Thyroid gland (tissue), 4 donors: ENCODE results near the gene ATAD3A. TPM values are rescaled to one million over a fixed set of nuclear protein-coding genes. Genes with fewer than 3 reads are reported as not detected.

Source experiments
- DNase-seq, 2 donors: peaks; one replicate each; pipeline ENCODE4 v3.0.0-alpha.2; 2019
- H3K27ac ChIP-seq, 3 donors: fragments of 200-600 bp; sonication (generic); 1 replicate in 2 of 3; 2 replicates in 1 of 3; pipeline ENCODE4 v1.5.1; 2016 to 2019; ENCODE audit warnings: mild to moderate bottlenecking in 1 of 3, moderate library complexity in 1 of 3
- H3K27me3 ChIP-seq: fragments of 200-600 bp; sonication (generic); one replicate; pipeline ENCODE4 v1.5.1; 2019
- H3K36me3 ChIP-seq, 2 donors: fragments of 200-600 bp; sonication (generic); one replicate each; pipeline ENCODE4 v1.5.1; 2016 to 2019
- H3K4me1 ChIP-seq, 2 donors: fragments of 200-600 bp; sonication (generic); one replicate each; pipeline ENCODE4 v1.5.1; 2017 to 2019
- H3K4me3 ChIP-seq, 3 donors: fragments of 200-600 bp; sonication (generic); replicated peaks in 1 of 3; 1 replicate in 2 of 3; 2 replicates in 1 of 3; pipeline ENCODE4 v1.5.1; 2016; ENCODE audit warnings: mild to moderate bottlenecking in 1 of 3
- H3K9me3 ChIP-seq: fragments of 200-600 bp; sonication (generic); one replicate; pipeline ENCODE4 v1.5.1; 2017
- POLR2A ChIP-seq, 2 donors: fragments of 450-650 bp; IDR thresholded peaks; one replicate each; pipeline ENCODE4 v1.6.1; 2017; ENCODE audit warnings: antibody characterized with exemption in 2 of 2, mild to moderate bottlenecking in 2 of 2, moderate library complexity in 1 of 2
- WGBS, 2 donors: methylation state at CpG; one replicate each; pipeline ENCODE4 v1.1.5; 2017; 5-methylcytosine and 5-hydroxymethylcytosine counted together
- intact Hi-C: fragments of 100-400 bp; cut with DNase I; formaldehyde crosslinking; loops from one replicate; pipeline ENCODE4 v1.15.1; 2023
- total RNA-seq, 4 donors: library from RNA; depleted of rRNA; stranded (reverse); fragments of >200 nt; gene quantifications; one replicate each; pipeline ENCODE4 v1.2.3, GENCODE V29; 2016
- TF ChIP-seq, protein P1 (sequence below), 6 experiments: fragments of 200-600 bp in 3 of 6; fragments of 450-650 bp in 3 of 6; sonication (generic) in 3 of 6; IDR thresholded peaks; one replicate each; pipeline ENCODE4 v1.5.1; 2016 to 2019; ENCODE audit warnings: antibody characterized with exemption in 6 of 6, mild to moderate bottlenecking in 2 of 6, inconsistent platforms in 1 of 6, moderate library complexity in 1 of 6

ATAD3A gene
- total RNA-seq, 4 donors from 2014 or later: 21.6 to 34.2 (median 28.5) TPM

DNA sequence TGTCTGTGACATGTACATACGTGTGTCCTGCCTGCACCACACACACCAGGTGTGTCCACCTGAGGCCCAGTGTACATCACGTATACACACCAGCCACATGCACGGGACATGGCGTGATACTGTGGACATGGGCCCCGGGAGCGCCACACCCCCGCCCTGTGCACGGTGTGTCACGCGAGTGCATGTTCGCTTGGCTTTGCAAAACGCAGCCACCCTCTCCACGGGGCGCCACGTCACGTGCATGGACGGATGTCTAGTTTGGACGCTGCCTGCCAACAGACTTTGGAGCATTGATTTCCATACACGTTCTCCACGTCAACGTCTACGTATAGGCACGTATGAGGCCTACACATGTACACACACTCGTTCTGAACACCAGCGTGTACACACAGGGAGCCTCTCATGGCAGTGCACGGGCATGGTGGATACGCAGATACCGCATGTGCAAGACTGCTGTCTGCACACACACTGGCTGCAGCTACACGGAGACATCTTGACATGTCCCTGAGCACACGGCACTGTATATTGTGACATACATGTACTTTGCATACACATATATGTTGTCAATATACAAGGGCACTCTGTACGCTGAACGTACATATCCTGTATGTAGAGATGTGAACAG, 25.8 kb downstream of the ATAD3A start:
- Histone ChIP-seq H3K27me3 (no peaks in the 10 kb centered on the region), H3K4me1 (peaks cover 12 to 16% of the 10 kb centered on the region in 2 donors), H3K36me3 (peaks cover under 1 to 4% of the 10 kb centered on the region in 2 donors), H3K27ac (no peak overlapping the region), H3K9me3 (no peaks in the 10 kb centered on the region), H3K4me3 (no peak overlapping the region)
- intact Hi-C loops: no loop called here
- no peak for DNase-seq
- WGBS, 2 donors: 95 to 97% methylated on average over 26 to 32 of the region's 32 CpGs
- no peak for TF ChIP-seq POLR2A (IDR thresholded peaks at IDR 0.05)
- TF ChIP-seq, protein P1, sequence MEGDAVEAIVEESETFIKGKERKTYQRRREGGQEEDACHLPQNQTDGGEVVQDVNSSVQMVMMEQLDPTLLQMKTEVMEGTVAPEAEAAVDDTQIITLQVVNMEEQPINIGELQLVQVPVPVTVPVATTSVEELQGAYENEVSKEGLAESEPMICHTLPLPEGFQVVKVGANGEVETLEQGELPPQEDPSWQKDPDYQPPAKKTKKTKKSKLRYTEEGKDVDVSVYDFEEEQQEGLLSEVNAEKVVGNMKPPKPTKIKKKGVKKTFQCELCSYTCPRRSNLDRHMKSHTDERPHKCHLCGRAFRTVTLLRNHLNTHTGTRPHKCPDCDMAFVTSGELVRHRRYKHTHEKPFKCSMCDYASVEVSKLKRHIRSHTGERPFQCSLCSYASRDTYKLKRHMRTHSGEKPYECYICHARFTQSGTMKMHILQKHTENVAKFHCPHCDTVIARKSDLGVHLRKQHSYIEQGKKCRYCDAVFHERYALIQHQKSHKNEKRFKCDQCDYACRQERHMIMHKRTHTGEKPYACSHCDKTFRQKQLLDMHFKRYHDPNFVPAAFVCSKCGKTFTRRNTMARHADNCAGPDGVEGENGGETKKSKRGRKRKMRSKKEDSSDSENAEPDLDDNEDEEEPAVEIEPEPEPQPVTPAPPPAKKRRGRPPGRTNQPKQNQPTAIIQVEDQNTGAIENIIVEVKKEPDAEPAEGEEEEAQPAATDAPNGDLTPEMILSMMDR (IDR thresholded peaks at IDR 0.05): no peak

DNA sequence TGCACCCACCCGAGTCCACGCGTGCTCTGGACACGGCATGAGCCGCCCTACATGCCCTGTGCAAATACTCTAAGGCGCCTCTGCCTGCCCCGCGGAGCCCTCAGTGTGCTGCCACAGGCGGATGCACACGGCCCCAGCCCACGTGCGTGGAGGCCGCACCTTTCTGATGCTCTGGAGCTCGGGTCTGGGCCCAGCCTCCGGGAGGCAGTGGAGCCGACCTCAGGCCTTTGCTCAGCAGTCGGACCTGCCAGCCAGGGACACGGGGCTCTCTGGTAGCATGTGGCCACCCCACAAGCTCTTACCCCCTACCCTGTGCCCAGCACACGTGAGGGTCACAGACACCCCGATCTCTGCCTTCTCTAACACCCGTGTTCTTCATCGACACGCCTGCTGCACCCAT, 26.4 kb downstream of the ATAD3A start:
- Histone ChIP-seq H3K27ac (no peak overlapping the region), H3K27me3 (no peaks in the 10 kb centered on the region), H3K4me3 (no peak overlapping the region), H3K36me3 (peaks cover 4 to 5% of the 10 kb centered on the region in 2 donors), H3K4me1 (peaks cover 12 to 16% of the 10 kb centered on the region in 2 donors), H3K9me3 (no peaks in the 10 kb centered on the region)
- TF ChIP-seq POLR2A (IDR thresholded peaks at IDR 0.05): no peak
- TF ChIP-seq, protein P1 (IDR thresholded peaks at IDR 0.05): no peak
- intact Hi-C loops: no loop called here
- 95 to 99% methylated on average over 14 to 18 of the region's 23 CpGs for WGBS, 2 donors
- no peak for DNase-seq

DNA sequence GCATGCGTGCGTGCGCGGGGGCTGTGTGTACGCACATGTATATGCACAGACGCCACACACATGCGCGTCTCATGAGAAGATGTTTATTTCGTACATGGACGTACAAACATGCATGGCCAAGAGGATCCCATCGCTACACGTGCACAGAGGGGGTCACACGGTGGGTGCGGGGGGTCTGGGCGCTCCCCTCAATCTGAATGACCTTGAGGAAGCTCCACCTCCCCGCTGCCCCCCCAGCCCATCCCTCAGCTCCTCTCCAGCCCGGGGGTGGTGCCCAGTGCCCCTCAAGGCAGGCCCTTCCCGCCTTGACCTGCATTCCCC, 27.0 kb downstream of the ATAD3A start:
- Histone ChIP-seq H3K36me3 (peaks cover 4 to 5% of the 10 kb centered on the region in 2 donors), H3K27me3 (no peaks in the 10 kb centered on the region), H3K4me1 (peaks cover 12 to 16% of the 10 kb centered on the region in 2 donors), H3K9me3 (no peaks in the 10 kb centered on the region), H3K4me3 (no peak overlapping the region), H3K27ac (peak overlapping the region in 1 of 3 donors; percentile 46)
- DNase-seq: no peak
- 87 to 88% methylated on average over 18 of the region's 18 CpGs for WGBS, 2 donors
- intact Hi-C loops: no loop called here
- TF ChIP-seq, protein P1 (IDR thresholded peaks at IDR 0.05): no peak
- TF ChIP-seq POLR2A (IDR thresholded peaks at IDR 0.05): no peak

DNA sequence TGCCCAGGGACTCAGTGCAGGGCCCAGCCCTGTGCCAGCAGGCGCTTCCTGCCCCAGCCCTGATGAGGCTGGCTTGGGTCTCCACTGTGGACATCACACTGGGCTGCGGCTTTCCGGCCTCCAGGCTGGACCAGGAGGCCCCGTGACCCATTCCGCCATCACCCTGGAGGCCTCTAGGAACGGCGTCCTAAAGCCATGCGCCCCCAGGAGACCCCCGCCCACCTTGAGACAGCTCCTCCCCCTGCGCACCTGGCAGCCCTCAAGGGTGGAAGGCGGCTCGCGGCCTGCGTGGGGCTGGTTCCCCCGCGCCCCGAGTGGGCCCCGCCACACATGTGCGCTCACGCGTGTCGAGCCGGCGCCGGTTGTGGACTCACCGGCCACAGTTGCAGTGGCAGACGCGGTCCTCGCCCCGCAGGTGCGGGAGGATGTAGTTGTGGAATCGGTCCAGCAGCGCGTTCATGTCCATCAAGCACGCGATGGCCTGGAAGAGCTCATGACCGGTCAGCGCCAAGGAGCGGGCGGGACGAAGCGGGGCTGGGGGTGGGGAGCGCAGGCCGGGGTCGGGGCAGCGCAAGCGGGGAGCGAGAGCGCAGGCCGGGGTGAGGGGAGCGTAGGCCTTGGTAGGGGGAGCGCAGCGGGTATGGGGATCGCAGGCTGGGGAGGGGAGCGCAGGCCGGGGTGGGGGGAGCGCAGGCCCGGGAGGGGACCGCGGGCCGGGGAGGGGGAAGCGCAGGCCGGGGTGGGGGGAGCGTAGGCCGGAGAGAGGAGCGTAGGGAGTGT, 27.5 kb downstream of the ATAD3A start:
- no peak for TF ChIP-seq POLR2A (IDR thresholded peaks at IDR 0.05)
- TF ChIP-seq, protein P1 (IDR thresholded peaks at IDR 0.05): no peak
- Histone ChIP-seq H3K4me1 (peaks cover 12 to 20% of the 10 kb centered on the region in 2 donors), H3K27ac (peak overlapping the region; percentile 32 to 53 (median 46)), H3K36me3 (peaks cover 4 to 5% of the 10 kb centered on the region in 2 donors), H3K9me3 (no peaks in the 10 kb centered on the region), H3K4me3 (peak overlapping the region in 1 of 3 donors; percentile 59), H3K27me3 (no peaks in the 10 kb centered on the region)
- DNase-seq: peak; percentile 73 to 77
- intact Hi-C loops: no loop called here
- 17 to 71% methylated on average over 4 to 13 of the region's 66 CpGs for WGBS, 2 donors
